ENCODE measurements around the gene PLEKHA1.

DNA sequence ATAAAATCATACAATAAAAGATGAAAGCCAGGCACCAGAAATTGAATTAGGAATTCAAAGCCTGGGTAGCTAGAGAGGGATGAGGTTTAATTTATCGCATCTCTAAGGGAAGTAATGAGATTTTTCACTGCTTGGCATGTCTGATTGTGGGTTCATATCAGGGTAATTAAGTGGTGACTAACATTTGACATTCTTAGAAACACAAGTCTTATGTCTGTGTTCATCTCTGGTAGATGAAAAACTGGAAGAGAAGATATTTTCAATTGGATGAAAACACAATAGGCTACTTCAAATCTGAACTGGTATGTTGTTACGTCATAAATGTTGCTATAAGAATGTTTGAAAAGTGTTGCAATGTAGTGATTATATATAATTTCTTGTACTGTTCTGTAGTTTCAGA lies 43.2 kb downstream of the PLEKHA1 start:
- TF ChIP-seq, protein P1, sequence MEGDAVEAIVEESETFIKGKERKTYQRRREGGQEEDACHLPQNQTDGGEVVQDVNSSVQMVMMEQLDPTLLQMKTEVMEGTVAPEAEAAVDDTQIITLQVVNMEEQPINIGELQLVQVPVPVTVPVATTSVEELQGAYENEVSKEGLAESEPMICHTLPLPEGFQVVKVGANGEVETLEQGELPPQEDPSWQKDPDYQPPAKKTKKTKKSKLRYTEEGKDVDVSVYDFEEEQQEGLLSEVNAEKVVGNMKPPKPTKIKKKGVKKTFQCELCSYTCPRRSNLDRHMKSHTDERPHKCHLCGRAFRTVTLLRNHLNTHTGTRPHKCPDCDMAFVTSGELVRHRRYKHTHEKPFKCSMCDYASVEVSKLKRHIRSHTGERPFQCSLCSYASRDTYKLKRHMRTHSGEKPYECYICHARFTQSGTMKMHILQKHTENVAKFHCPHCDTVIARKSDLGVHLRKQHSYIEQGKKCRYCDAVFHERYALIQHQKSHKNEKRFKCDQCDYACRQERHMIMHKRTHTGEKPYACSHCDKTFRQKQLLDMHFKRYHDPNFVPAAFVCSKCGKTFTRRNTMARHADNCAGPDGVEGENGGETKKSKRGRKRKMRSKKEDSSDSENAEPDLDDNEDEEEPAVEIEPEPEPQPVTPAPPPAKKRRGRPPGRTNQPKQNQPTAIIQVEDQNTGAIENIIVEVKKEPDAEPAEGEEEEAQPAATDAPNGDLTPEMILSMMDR (IDR thresholded peaks at IDR 0.05): no peak
- no peak for TF ChIP-seq POLR2AphosphoS5 (IDR thresholded peaks at IDR 0.05)
- TF ChIP-seq POLR2A (IDR thresholded peaks at IDR 0.05; ENCODE audit: low read depth): no peak
- TF ChIP-seq EP300 (IDR thresholded peaks at IDR 0.05): no peak
